ENCODE results near the gene NUS1. TPM values are rescaled to one million over a fixed set of nuclear protein-coding genes. Genes with fewer than 3 reads are reported as not detected.

The NUS1 gene
- total and polyA plus RNA-seq, 9 of the 15 experiments (the other 6 are each of a cell fraction or from before 2014, with no cell fraction given) = 16.3 to 53.7 (median 26.4) TPM

DNA sequence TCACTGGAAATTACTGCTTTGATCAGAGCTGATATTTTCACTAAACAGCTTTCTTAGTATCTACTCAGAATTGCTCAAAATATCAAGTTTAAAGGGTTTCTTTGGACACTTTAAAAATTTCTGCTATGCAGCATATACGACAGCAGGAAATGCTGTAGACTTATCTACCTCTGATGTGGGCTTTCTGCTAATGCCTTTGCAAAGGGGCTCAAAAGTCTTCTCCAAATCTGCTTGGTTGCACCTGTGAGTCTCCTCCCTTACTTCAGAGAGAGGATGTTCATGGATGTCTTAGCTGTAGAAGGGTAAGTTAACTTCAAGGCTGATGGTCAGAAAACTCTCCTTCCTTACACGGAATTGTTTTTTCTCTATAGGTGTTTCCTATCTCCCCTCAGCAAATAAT, 19.9 kb upstream of the NUS1 start:
- 34% methylated on average over 2 of the region's 2 CpGs for WGBS (ENCODE audit: insufficient coverage, low coverage, missing lambda C conversion rate)
- CTCF ChIA-PET (ENCODE audit: low intra/inter-chr PET ratio) = no interaction called here

DNA sequence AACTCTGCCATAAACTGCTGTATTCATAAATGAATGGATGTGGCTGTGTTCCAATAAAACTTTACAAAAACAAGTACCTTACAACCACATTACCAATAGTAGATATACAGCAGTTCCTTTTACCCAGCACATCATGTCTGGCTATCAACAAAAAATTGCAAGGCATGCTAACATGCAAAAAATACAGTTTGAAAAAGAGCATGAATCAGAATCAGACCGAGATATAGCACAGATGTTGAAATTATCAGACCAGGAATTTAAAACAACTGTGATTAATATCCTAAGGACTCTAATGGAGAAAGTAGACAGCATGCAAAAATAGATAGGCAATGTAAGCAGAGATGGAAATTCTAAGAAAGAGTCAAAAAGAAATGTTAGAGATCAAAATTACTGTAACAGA, 8.4 kb upstream of the NUS1 start:
- 47% methylated on average over 1 of the region's 1 CpG for WGBS (ENCODE audit: insufficient coverage, low coverage, missing lambda C conversion rate)
- TF ChIP-seq SMARCC2 (IDR thresholded peaks at IDR 0.05; ENCODE audit: low read depth) = no peak
- peak; percentile 56; the same call in 1 of the 2 replicates for TF ChIP-seq ZBTB40 (IDR thresholded peaks at IDR 0.05)
- no peak for TF ChIP-seq ZBTB40 (CRISPR knock-in tag; IDR thresholded peaks at IDR 0.05)
- Histone ChIP-seq H3K4me2 (ENCODE audit: insufficient read depth, low read length) (no peak overlapping the region), H3K79me2 (ENCODE audit: control insufficient read depth, insufficient read depth, low read length) (peaks cover 19% of the 10 kb centered on the region), H3K9ac (ENCODE audit: insufficient read depth in 1 of 2, low read depth in 2 of 2, low read length in 2 of 2) (no peak overlapping the region), H3K9me3 (replicated peaks; ENCODE audit: control insufficient read depth, insufficient read depth, low read depth, low read length) (peaks cover 8% of the 10 kb centered on the region), H4K20me1 (replicated peaks; ENCODE audit: control insufficient read depth, insufficient read depth, low read length) (no peaks in the 10 kb centered on the region), H3K36me3 (ENCODE audit: control insufficient read depth, insufficient read depth, low read length) (peaks cover 6% of the 10 kb centered on the region), H3K4me1 (replicated peaks in 1 of 2; ENCODE audit: control insufficient read depth in 2 of 2, insufficient read depth in 2 of 2, low read length in 2 of 2) (no peaks in the 10 kb centered on the region; a peak in 1 of 5 replicates), H3K9me1 (ENCODE audit: control insufficient read depth, insufficient read depth, low read length) (no peaks in the 10 kb centered on the region), H3K27me3 (ENCODE audit: control insufficient read depth in 2 of 2, insufficient read depth in 2 of 2, low read length in 2 of 2) (no peaks in the 10 kb centered on the region), H3K4me3 (no peak overlapping the region), H2AFZ (ENCODE audit: low read depth, low read length) (no peak overlapping the region), H3K27ac (ENCODE audit: extremely low read depth, low read depth, low read length) (no peak overlapping the region)
- DNase-seq (ENCODE audit: extremely low read depth in 1 of 4, low spot score in 3 of 4) = no peak
- BruUV-seq (replicated peaks) = no TSS peak
- FAIRE-seq = no peak
- in situ Hi-C loops (cut with MboI) (no loop called here), intact Hi-C loops (cut with micrococcal nuclease) (no loop called here)
- CTCF ChIA-PET (ENCODE audit: low intra/inter-chr PET ratio) = no interaction called here
- POLR2A ChIA-PET = no interaction called here
- no peak for ATAC-seq

More for the DNA sequence above, 19.9 kb upstream of the NUS1 start:
- POLR2A ChIA-PET = no interaction called here
- FAIRE-seq (no peak), ATAC-seq (no peak; the same call in 2 of the 3 replicates), DNase-seq (ENCODE audit: extremely low read depth in 1 of 4, low spot score in 3 of 4) (no peak)
- no peak overlapping the region for H3K9ac ChIP-seq (ENCODE audit: insufficient read depth in 1 of 2, low read depth in 2 of 2, low read length in 2 of 2)
- peaks cover 0 to 9% of the 10 kb centered on the region in 2 experiments; a peak in 2 of 5 replicates for H3K4me1 ChIP-seq (replicated peaks in 1 of 2; ENCODE audit: control insufficient read depth in 2 of 2, insufficient read depth in 2 of 2, low read length in 2 of 2)
- no peaks in the 10 kb centered on the region for H3K9me1 ChIP-seq (ENCODE audit: control insufficient read depth, insufficient read depth, low read length)
- H3K79me2 ChIP-seq (ENCODE audit: control insufficient read depth, insufficient read depth, low read length) = no peaks in the 10 kb centered on the region
- H3K9me3 ChIP-seq (replicated peaks; ENCODE audit: control insufficient read depth, insufficient read depth, low read depth, low read length) = no peaks in the 10 kb centered on the region
- intact Hi-C loops (cut with micrococcal nuclease) (no loop called here), in situ Hi-C loops (cut with MboI) (no loop called here)
- no peak overlapping the region for H3K27ac ChIP-seq (ENCODE audit: extremely low read depth, low read depth, low read length)
- no peak overlapping the region for H2AFZ ChIP-seq (ENCODE audit: low read depth, low read length)
- H3K36me3 ChIP-seq (ENCODE audit: control insufficient read depth, insufficient read depth, low read length) = peaks cover 23% of the 10 kb centered on the region
- H3K4me3 ChIP-seq = no peak overlapping the region
- BruUV-seq (replicated peaks) = no TSS peak
- H3K4me2 ChIP-seq (ENCODE audit: insufficient read depth, low read length) = no peak overlapping the region
- H3K27me3 ChIP-seq (ENCODE audit: control insufficient read depth in 2 of 2, insufficient read depth in 2 of 2, low read length in 2 of 2) = no peaks in the 10 kb centered on the region
- TF ChIP-seq SMAD3 (CRISPR knock-in tag; conservative IDR thresholded peaks at IDR 0.05) = no peak
- no peaks in the 10 kb centered on the region for H4K20me1 ChIP-seq (replicated peaks; ENCODE audit: control insufficient read depth, insufficient read depth, low read length)
